AG10803 (cell line): Measurements from ENCODE around the gene TNXB.

Experiments used
- DNase-seq: peaks from one replicate; pipeline ENCODE4 v3.0.0; 2010; ENCODE audit warnings: low read depth
- H3K4me3 ChIP-seq: 2 replicates; pipeline ENCODE4 v1.5.1; 2011; ENCODE audit warnings: mild to moderate bottlenecking, low read length, control low read depth
- CTCF ChIP-seq: conservative IDR thresholded peaks from 2 replicates; pipeline ENCODE4 v1.5.1; 2011; ENCODE audit warnings: mild to moderate bottlenecking, low read length, control low read depth, inconsistent platforms

TNXB gene

GRCh38 chr6:32127717-32128592, 18.8 kb upstream of the TNXB start, which contains the start of gene ATF6B:
TSS of gene ATF6B (minus strand) at chr6:32128246. CDS start at chr6:32128207, 39 bp downstream.
- no peak for TF ChIP-seq CTCF
- peak; percentile 100 for DNase-seq
- H3K4me3 ChIP-seq: peak within 1 kb of the TSS; percentile 100

GRCh38 chr6:32127409-32127716, 18.2 kb upstream of the TNXB start:
- DNase-seq: no peak
- H3K4me3 ChIP-seq: peak overlapping the region; percentile 100
- TF ChIP-seq CTCF: no peak

- H3K4me3 ChIP-seq: peak overlapping the region; percentile 100
- TF ChIP-seq CTCF: no peak
- DNase-seq: no peak
Observed at GRCh38 chr6:32126880-32127279, 17.7 kb upstream of the TNXB start.

GRCh38 chr6:32123681-32124080, 14.5 kb upstream of the TNXB start:
- DNase-seq: no peak
- TF ChIP-seq CTCF: no peak
- H3K4me3 ChIP-seq: no peak overlapping the region

GRCh38 chr6:32120573-32121059, 11.5 kb upstream of the TNXB start:
- no peak for TF ChIP-seq CTCF
- no peak overlapping the region for H3K4me3 ChIP-seq
- DNase-seq: no peak

GRCh38 chr6:32118782-32119628, 9.9 kb upstream of the TNXB start:
- H3K4me3 ChIP-seq: no peak overlapping the region
- DNase-seq: peak; percentile 87
- peak; percentile 94 for TF ChIP-seq CTCF
